NCI-H128 (cell line): ENCODE data around the gene ARHGAP5.
"Not testable (repeated sequence)": the region's sequence is repeated elsewhere in the genome, so short reads cannot be mapped to it uniquely, and the experiment has no call there.

ENCODE experiments used
- DNase-seq: peaks from one replicate; lab custom pipeline; 2025; ENCODE audit not compliant: unreplicated experiment; lab: John Stamatoyannopoulos, UW

Gene ARHGAP5

GRCh38 chr14:32110548-32110896 is 33.4 kb downstream of the ARHGAP5 start:
- no peak for DNase-seq

- DNase-seq, result no peak
These were observed 44.4 kb downstream of the ARHGAP5 start for GRCh38 chr14:32121536-32121935.

GRCh38 chr14:32121948-32122347 is 44.8 kb downstream of the ARHGAP5 start:
- no peak for DNase-seq

- not testable (repeated sequence) for DNase-seq
These were observed 50.0 kb downstream of the ARHGAP5 start for GRCh38 chr14:32126899-32127730.

- DNase-seq, result not testable (repeated sequence)
These were observed 50.9 kb downstream of the ARHGAP5 start for GRCh38 chr14:32127731-32128654.

GRCh38 chr14:32128703-32129102 is 51.6 kb downstream of the ARHGAP5 start:
- no peak for DNase-seq

- no peak for DNase-seq
These were observed 52.0 kb downstream of the ARHGAP5 start for GRCh38 chr14:32129124-32129523.

- DNase-seq, result not testable (repeated sequence)
These were observed 54.6 kb downstream of the ARHGAP5 start for GRCh38 chr14:32131689-32132088.

GRCh38 chr14:32134448-32135097 is 57.5 kb downstream of the ARHGAP5 start:
- peak; percentile 16 for DNase-seq

- DNase-seq, result no peak
These were observed 59.1 kb downstream of the ARHGAP5 start for GRCh38 chr14:32136027-32136825.

GRCh38 chr14:32137313-32137712 is 60.2 kb downstream of the ARHGAP5 start:
- DNase-seq, result no peak

- DNase-seq, result no peak
These were observed 60.8 kb downstream of the ARHGAP5 start for GRCh38 chr14:32137892-32138291.

- no peak for DNase-seq
These were observed 65.2 kb downstream of the ARHGAP5 start for GRCh38 chr14:32142341-32142740.

GRCh38 chr14:32142754-32143437 is 65.8 kb downstream of the ARHGAP5 start:
- no peak for DNase-seq

- no peak for DNase-seq
These were observed 73.3 kb downstream of the ARHGAP5 start for GRCh38 chr14:32150392-32150791.

- DNase-seq, result no peak
These were observed 88.9 kb downstream of the ARHGAP5 start for GRCh38 chr14:32166029-32166428.

GRCh38 chr14:32166924-32167323 is 89.8 kb downstream of the ARHGAP5 start:
- DNase-seq, result no peak

GRCh38 chr14:32167907-32168306 is 90.8 kb downstream of the ARHGAP5 start:
- DNase-seq, result no peak

- no peak for DNase-seq
These were observed 92.1 kb downstream of the ARHGAP5 start for GRCh38 chr14:32169191-32169590.

GRCh38 chr14:32171469-32171868 is 94.4 kb downstream of the ARHGAP5 start:
- no peak for DNase-seq
